Stimulated activated naive CD8-positive, alpha-beta T cell treated with anti-CD3 and anti-CD28 coated beads, Interleukin-15, Interleukin-2, amounts not matched to agents 100 ng/mL and 50 ng/mL, for 24 hours (primary cell): ENCODE measurements around the gene TRAPPC14.
A peak's percentile ranks its signal among the peaks of the same experiment; 100 is the strongest.

Experiments
- H3K27ac Mint-ChIP-seq: one replicate; pipeline ENCODE4 v1.8.0; 2021; ENCODE audit warnings: mild to moderate bottlenecking, mixed read lengths
- H3K27me3 Mint-ChIP-seq: one replicate; pipeline ENCODE4 v1.8.0; 2021; ENCODE audit warnings: mixed read lengths
- H3K36me3 Mint-ChIP-seq: one replicate; pipeline ENCODE4 v1.8.0; 2021; ENCODE audit warnings: low read depth, mixed read lengths
- H3K4me1 Mint-ChIP-seq: one replicate; pipeline ENCODE4 v1.8.0; 2021; ENCODE audit warnings: low read depth, mixed read lengths
- H3K4me3 Mint-ChIP-seq: one replicate; pipeline ENCODE4 v1.8.0; 2021; ENCODE audit warnings: mild to moderate bottlenecking, mixed read lengths
- H3K9me3 Mint-ChIP-seq: one replicate; pipeline ENCODE4 v1.8.0; 2021; ENCODE audit warnings: mixed read lengths

The TRAPPC14 gene

DNA sequence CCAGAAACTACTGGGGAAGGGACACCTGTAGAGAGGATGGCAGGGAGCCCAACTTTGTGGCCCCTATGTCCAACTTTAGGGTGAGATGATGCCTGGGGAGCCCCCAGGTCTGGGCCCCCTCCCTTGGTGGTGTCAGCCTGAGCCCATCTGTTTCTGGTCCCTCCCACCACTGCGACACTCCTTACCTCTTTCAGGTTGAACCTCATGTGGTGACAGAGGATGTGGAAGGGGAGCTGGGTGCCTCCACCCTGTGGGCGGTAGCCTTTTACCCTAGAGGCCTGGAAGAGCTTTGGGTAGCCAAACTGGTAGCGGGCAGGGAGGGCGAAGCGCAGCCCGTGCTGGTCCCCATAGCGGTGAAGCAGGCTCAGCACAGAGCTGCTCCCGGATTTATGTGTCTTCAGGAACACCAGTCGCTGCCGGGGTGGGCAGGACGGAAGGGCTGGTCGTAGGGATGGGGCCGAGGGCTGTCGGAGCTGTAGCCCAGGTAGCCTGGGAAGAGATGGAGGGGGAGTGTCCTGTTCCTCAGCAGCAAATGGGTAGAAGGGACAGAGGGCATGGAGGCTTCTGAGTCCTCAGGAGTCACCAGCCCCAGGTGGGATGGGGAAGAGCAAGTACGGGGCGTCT, 7.9 kb upstream of the TRAPPC14 start:
- H3K27me3 Mint-ChIP-seq: peaks cover 21% of the 10 kb centered on the region
- H3K9me3 Mint-ChIP-seq: no peaks in the 10 kb centered on the region
- no peaks in the 10 kb centered on the region for H3K36me3 Mint-ChIP-seq
- peak overlapping the region; percentile 55 for H3K4me3 Mint-ChIP-seq
- peak overlapping the region; percentile 77 for H3K27ac Mint-ChIP-seq
- H3K4me1 Mint-ChIP-seq: peaks cover 69% of the 10 kb centered on the region

DNA sequence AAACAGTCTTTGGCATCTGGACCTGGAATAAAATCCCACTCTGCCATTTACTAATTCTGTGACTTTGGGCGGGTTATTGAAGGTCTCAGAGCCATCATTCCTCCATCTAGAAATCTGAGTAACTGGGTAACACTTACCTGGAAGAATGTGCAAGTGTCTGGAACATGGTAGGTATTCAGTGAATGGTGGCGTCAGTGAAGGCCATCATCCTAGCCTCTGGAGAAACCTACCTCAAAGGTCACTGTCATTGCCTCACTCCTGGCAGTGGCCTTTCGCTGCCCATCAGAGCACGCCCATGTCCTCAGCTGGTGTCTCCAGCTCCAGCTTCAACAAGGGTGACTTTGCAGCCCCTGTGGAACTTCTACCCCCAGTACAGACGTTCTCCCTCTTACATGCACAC, 5.3 kb upstream of the TRAPPC14 start:
- Mint-ChIP-seq H3K27me3 (peaks cover 14% of the 10 kb centered on the region), H3K27ac (no peak overlapping the region), H3K4me1 (peaks cover 54% of the 10 kb centered on the region), H3K36me3 (no peaks in the 10 kb centered on the region), H3K9me3 (no peaks in the 10 kb centered on the region), H3K4me3 (no peak overlapping the region)

DNA sequence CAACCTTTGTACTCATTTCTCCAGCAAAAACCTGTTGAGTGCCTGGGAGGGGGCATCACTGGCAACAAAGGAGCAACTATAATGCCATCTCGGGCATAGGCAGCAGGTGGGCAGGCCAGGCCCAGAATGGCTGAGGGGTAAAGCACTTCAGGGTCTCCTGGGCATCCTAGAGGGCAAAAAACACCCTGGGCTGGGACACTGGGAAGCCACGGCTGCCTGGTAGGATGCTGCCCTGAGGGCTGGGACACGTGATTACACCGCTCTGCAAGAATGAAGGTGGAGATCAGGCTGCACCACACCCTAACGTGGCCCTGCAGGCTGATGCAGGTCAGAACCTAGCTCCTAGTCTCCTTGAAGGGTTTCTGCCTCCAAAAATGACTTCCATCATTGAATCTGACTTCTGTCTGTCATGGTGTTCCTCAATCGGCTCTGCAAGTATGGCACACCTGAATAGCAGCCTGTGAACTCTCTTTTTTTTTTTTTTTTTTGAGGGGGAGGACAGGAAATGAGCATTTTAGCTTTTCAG, 4.5 kb upstream of the TRAPPC14 start:
- Mint-ChIP-seq H3K27ac (peak overlapping the region; percentile 65), H3K4me3 (no peak overlapping the region), H3K4me1 (peaks cover 49% of the 10 kb centered on the region), H3K9me3 (no peaks in the 10 kb centered on the region), H3K27me3 (peaks cover 7% of the 10 kb centered on the region), H3K36me3 (no peaks in the 10 kb centered on the region)

DNA sequence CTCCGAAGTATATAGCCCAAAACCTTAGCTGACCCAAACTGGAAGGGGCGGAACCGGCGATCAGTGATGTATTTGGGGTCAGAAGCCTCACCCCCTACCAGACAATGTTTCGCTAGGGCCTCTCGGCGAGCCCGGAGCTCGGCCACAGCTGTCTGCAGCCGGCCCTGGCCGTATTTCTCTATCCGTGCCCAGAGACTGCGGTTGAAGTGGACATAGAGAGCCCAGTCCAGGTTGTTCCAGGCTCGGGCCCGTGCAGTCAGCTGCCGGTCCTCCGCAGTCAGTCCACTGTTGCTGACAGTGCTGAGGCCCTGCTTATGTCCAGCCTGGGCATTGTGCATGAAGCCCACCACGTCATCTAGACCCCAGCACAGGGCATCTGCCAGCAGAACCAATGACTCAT, 1.5 kb upstream of the TRAPPC14 start:
- Mint-ChIP-seq H3K4me3 (no peak overlapping the region), H3K27me3 (no peaks in the 10 kb centered on the region), H3K27ac (no peak overlapping the region), H3K36me3 (peaks cover 21% of the 10 kb centered on the region), H3K4me1 (peaks cover 51% of the 10 kb centered on the region), H3K9me3 (no peaks in the 10 kb centered on the region)

DNA sequence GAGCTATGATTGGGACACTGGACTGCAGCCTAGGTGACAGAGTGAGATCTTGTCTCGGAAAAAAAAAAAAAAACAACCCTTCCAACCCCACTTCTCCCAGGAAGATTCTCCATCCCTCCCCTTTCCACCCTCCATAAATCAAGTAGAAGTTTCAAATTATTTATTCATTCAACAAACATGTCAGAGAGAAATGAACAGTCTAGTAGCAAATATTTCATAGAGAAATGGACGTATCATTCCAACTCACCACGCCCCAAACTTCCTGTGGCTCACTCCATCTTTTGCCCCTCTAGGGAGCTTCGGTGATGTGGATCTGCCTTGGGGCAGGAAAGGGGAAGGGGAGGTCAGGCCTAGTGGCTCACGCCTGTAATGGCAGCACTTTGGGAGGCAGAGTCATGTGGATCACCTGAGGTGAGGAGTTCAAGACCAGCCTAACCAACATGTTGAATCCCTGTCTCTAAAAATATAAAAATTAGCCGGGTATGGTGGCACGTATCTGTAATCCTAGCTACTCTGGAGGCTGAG, 638 bp upstream of the TRAPPC14 start:
- Mint-ChIP-seq H3K36me3 (peaks cover 21% of the 10 kb centered on the region), H3K27ac (peak overlapping the region; percentile 87), H3K4me1 (peaks cover 51% of the 10 kb centered on the region), H3K27me3 (no peaks in the 10 kb centered on the region), H3K4me3 (peak overlapping the region; percentile 83), H3K9me3 (no peaks in the 10 kb centered on the region)

DNA sequence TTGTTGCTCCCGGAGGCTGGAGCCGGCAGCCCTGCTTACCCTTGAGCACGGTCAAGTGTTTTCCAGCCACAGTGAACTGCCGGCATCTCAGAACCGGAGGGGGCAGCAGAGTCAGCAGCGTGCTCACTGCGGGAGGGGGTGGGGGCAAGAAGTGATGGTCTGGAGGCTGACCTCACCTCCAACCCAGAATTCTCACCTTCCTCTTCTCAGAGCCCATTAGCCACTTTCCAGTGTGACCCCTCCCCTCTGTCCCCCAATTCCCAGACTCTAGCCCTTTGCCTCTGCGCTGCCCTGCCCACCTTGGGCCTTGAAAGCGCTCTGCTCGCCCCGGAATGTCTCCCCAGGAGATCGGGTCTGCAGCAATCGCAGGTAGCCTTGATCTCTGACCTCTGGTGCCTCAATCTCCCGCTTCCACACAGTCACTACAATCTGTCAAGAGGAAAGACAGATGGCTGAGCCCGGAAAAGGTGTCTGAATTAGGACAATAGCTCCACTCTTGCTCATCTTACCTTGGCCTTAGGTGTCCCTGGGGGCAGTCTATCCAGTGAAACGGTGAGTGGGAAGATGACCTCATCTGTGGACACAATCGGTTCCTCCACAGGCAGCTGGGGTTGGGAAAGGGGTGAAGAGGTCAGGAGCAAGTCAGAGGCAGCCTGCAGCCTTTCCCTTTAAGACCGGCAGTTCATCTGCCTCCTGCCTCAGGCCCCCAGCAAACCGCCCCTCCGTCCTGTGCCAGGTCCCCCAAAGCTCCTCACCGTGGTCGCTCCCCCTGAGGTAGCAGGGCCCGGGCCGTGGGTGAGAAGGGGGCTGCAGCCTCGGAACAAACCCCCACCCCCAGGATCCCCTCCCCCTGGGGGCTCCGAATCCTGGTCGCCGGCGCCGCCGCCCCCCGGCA, 942 bp downstream of the TRAPPC14 start:
- Mint-ChIP-seq H3K4me1 (peaks cover 44% of the 10 kb centered on the region), H3K4me3 (peak overlapping the region; percentile 84), H3K27ac (peak overlapping the region; percentile 69)

DNA sequence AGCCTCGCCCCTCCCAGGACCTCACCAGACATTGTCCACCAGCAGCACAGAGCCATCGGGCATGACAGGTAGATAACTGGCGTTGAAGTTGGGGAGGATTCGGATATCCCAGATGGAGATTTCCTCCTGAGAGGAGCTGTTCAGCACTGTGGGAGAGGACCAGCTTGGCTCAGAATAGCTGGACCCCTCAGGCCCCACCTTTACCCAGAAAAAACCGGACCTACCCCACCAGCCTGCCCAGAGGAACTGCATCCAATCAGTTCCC, 1.5 kb downstream of the TRAPPC14 start:
- Mint-ChIP-seq H3K4me3 (peak overlapping the region; percentile 84), H3K27ac (peak overlapping the region; percentile 73), H3K4me1 (peaks cover 48% of the 10 kb centered on the region), H3K36me3 (peaks cover 33% of the 10 kb centered on the region), H3K27me3 (no peaks in the 10 kb centered on the region), H3K9me3 (no peaks in the 10 kb centered on the region)

More for the DNA sequence above, 942 bp downstream of the TRAPPC14 start:
- H3K9me3 Mint-ChIP-seq: no peaks in the 10 kb centered on the region
- H3K36me3 Mint-ChIP-seq: peaks cover 27% of the 10 kb centered on the region
- H3K27me3 Mint-ChIP-seq: no peaks in the 10 kb centered on the region

DNA sequence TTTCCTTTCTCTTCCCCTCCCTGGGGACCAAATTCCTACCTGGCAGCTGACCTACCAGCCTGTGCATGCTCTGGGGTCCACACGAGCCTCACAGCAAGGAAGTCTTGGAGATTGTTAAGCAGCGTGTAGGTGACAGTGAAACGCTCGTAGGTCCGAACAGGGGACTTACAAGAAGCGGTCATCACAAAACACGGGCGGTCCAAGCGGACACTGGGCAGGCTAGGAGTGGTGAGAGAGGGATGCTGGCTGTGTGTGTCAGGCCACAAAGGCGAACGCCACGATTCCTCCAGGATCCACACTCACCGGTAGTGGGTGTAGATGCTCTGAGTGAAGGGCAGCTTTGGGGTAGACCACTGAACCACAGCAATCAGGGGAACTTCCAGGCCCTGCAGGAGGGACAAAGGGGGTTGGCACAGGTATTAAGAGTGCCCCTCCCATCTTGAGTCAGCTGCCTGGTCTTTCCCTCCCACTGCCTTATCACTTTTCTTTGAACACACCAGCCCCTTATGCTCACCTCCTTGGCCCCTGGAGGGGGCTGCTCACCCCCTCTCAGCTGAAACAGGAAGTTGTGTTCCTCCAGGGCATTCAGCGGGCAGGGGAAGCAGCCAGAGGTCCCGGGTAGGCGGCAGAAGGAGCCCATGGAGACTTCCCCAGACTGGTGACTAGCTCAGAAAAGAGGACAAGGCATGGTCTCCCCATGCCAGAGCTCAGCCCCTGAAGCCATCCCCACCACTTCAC, 2.0 kb downstream of the TRAPPC14 start:
- H3K27ac Mint-ChIP-seq: peak overlapping the region; percentile 73
- H3K4me3 Mint-ChIP-seq: peak overlapping the region; percentile 84
- no peaks in the 10 kb centered on the region for H3K27me3 Mint-ChIP-seq
- peaks cover 53% of the 10 kb centered on the region for H3K4me1 Mint-ChIP-seq
- peaks cover 38% of the 10 kb centered on the region for H3K36me3 Mint-ChIP-seq
- H3K9me3 Mint-ChIP-seq: no peaks in the 10 kb centered on the region

DNA sequence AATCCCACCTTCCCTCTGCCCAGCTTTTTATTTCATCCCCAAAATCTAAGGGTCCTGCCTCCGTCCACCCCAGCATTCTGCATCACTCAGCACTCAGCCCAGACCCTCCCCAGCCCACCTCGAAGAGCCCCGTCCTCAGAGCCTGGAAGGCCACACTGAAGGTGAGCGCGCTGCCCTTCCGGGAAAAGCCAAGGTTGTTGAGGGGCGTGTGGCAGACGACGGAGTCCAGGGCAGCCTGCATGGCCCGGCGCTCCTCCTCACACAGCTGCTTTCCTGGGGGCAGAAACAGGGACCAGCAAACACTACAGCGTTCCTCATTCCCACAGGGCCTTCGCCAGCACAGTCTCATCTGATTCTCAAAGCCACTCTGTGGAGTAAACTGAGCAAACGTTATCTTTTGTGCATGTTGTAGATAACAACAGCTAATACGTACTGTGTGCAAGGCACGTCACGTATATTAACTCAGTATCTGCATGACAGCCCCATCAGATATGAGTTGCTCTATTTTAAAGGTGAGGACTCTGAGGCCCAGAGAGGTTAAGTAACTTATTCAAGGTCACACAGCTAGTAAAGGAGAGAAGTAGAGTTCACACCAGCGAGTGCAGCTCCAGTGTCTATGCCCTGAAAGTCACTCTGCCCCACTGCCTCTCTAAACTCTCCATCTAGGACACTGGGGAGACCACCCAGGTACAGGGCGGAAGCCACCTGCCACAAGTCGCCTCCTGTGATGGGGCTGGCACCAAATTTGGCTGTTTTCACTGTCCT, 2.8 kb downstream of the TRAPPC14 start:
- H3K4me1 Mint-ChIP-seq: peaks cover 56% of the 10 kb centered on the region
- no peaks in the 10 kb centered on the region for H3K9me3 Mint-ChIP-seq
- H3K36me3 Mint-ChIP-seq: peaks cover 38% of the 10 kb centered on the region
- no peaks in the 10 kb centered on the region for H3K27me3 Mint-ChIP-seq
- peak overlapping the region; percentile 26 for H3K27ac Mint-ChIP-seq
- H3K4me3 Mint-ChIP-seq: peak overlapping the region; percentile 84

DNA sequence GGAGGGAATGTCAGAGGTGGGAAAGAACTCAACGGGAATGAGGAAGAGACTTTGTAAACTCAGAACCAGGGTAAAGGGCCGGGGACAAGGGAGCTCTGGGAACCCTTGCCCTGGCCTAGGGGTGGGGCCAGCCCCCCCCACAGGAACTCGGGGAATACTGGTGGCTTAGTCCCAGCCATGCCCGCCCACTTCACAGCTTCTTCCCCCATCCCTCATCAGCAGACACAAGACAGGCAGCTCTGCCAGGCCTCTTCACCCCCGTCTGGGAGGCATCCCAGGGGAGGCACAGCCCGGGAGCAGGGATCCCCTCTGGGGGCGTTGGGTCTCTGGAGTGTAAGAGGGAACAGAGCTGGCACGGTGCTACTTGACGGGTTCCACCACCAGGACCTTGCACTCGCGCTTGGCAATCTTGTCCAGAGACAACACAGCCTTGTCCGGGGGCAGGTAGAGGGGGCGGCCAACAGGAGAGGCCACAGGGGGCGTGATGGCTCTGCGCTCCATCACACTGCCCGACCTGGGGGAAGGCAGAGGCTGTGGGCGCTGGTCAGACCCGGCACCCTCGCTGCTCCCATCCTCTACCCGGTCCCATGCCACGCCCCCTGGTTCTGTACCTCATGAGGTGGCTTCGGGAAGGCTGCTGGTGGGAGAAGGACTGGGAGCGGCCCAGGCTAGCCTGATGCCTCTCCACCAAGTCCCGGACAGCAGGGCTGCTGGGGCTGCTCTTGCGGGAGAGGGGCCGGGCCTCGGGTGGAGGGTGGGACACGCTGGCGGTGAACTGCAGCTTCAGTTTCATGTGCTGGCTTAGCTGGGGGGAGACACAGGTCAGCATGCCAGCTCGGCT, 3.7 kb downstream of the TRAPPC14 start:
- Mint-ChIP-seq H3K9me3 (no peaks in the 10 kb centered on the region), H3K4me1 (peaks cover 65% of the 10 kb centered on the region), H3K27me3 (no peaks in the 10 kb centered on the region), H3K4me3 (no peak overlapping the region), H3K36me3 (peaks cover 44% of the 10 kb centered on the region), H3K27ac (peak overlapping the region; percentile 28)

DNA sequence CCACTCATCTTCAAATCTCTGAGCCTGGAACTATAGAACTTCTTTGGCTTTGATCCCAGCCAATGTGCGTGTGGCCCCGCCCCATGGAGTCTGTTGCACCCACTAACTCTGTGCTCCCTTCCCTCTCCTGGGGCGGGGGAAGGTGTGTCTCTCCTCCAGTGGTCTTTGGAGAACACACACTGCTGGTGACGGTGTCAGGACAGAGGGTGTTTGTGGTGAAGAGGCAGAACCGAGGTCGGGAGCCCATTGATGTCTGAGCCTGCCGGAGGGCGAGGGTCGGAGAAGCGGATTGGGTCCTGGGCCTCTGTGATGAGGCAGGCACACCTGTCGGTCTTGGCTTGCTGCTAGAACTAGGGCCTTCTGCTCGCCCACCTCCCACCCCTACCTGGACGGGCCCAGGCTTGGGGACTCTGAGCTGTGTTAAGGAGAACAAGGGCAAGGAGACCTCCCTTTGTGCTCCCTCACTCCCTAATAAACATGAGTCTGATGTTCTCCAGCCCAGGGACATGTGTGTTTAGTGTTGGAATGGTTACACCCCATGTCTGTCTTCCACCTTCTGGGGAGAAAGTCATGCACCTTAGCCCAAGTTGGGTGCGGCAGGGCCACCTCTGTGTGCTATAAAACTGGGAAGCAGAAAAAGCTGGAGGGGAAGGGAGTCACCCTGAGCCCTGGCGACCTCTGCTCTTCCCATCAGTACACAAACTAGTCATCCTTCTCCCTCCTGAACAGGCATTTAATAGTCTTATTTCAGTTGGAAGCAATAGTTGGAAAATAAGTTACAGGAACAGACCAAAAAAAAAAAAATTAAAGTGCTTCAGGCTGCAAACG, 4.6 kb downstream of the TRAPPC14 start:
- peaks cover 44% of the 10 kb centered on the region for H3K36me3 Mint-ChIP-seq
- no peak overlapping the region for H3K4me3 Mint-ChIP-seq
- no peaks in the 10 kb centered on the region for H3K27me3 Mint-ChIP-seq
- H3K4me1 Mint-ChIP-seq: peaks cover 64% of the 10 kb centered on the region
- H3K27ac Mint-ChIP-seq: peak overlapping the region; percentile 29
- H3K9me3 Mint-ChIP-seq: no peaks in the 10 kb centered on the region

DNA sequence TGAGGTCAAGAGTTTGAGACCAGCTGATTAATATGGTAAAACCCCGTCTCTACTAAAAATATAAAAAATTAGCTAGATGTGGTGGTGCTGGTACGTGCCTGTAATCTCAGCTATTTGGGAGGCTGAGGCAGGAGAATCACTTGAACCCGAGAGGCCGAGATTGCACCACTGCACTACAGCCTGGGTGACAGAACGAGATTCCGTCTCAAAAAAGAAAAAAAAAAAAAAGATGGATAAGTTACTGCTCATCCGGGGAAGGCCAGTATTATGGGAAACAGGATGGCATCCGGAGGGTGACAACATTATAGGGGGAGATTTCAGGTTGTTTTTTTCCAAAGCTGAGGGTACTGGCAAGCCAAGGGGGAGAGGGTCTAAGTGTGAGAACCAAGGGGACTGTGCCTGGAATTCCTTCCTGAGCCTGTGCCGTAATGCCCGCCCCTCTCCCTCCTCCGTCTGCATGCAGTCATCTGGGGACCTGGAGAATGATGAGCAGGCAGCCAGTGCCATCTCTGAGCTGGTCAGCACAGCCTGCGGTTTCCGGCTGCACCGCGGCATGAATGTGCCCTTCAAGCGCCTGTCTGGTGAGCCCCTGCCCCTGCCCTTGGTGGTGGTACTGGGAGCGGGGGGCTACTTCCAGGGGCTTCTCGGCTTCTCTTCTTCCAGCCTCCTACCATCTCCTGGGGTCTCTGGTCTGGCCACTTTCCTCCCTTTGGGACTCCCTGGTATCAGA, 5.4 kb downstream of the TRAPPC14 start:
- H3K9me3 Mint-ChIP-seq: no peaks in the 10 kb centered on the region
- peak overlapping the region; percentile 29 for H3K27ac Mint-ChIP-seq
- H3K36me3 Mint-ChIP-seq: peaks cover 44% of the 10 kb centered on the region
- no peak overlapping the region for H3K4me3 Mint-ChIP-seq
- no peaks in the 10 kb centered on the region for H3K27me3 Mint-ChIP-seq
- H3K4me1 Mint-ChIP-seq: peaks cover 69% of the 10 kb centered on the region
